HepG2 (cell line): ENCODE measurements around the gene NRL. TPM values are rescaled to one million over a fixed set of nuclear protein-coding genes. Genes with fewer than 3 reads are reported as not detected.

Source experiments
- ATAC-seq: fragments of 200-7000 bp; cut with Tn5 transposase; 3 replicates; pipeline ENCODE4 v1.9.1; 2020; ENCODE audit warnings: mild to moderate bottlenecking, moderate library complexity
- BruUV-seq: library from RNA; stranded (reverse); fragments of 400-500 nt; replicated peaks from 2 replicates; lab custom pipeline; 2021; lab: Mats Ljungman, UMichigan
- CTCF ChIA-PET: fragments of 300-600 bp; formaldehyde crosslinking; extraction: SDS; loops from one replicate; lab custom pipeline; 2021; ENCODE audit warnings: low total read pairs, inconsistent platforms, low intra/inter-chr PET ratio; lab: Yijun Ruan, JAX
- POLR2A ChIA-PET: fragments of 350-600 bp; sonication (Branson Sonifier 250); formaldehyde crosslinking; loops from one replicate; lab custom pipeline; 2020; ENCODE audit warnings: antibody characterized with exemption, inconsistent platforms; lab: Yijun Ruan, JAX
- DNase-seq: peaks from one replicate; pipeline ENCODE4 v3.0.0-alpha.2; 2015; ENCODE audit warnings: low spot score
- FAIRE-seq: peaks from 3 replicates; lab custom pipeline; 2011; peaks lifted over from hg19 to GRCh38; lab: Jason Lieb, UNC
- H2AFZ ChIP-seq: one replicate; pipeline ENCODE4 v1.6.1; 2011; ENCODE audit warnings: low read length, inconsistent platforms
- H3K27ac ChIP-seq: fragments of 300-600 bp; 3 replicates; pipeline ENCODE4 v1.8.0; 2011; ENCODE audit warnings: mixed run types, mild to moderate bottlenecking, mixed read lengths, low read length, inconsistent platforms; ENCODE audit not compliant: insufficient read depth; ENCODE audit errors: extremely low read length
- H3K27me3 ChIP-seq, 2 experiments: fragments of 200-600 bp in 1 of 2; 2 replicates in 1 of 2; 3 replicates in 1 of 2; pipeline versions ENCODE4 v1.6.0 to v1.8.0; 2011; ENCODE audit warnings: low read length in 2 of 2, mild to moderate bottlenecking in 2 of 2, moderate library complexity in 2 of 2, inconsistent platforms in 1 of 2; ENCODE audit not compliant: insufficient read depth in 2 of 2, control insufficient read depth in 1 of 2
- H3K36me3 ChIP-seq, 2 experiments: fragments of 200-600 bp in 1 of 2; replicated peaks in 1 of 2; 2 replicates in 1 of 2; 3 replicates in 1 of 2; pipeline versions ENCODE4 v1.5.1 to v1.8.0; 2011; ENCODE audit warnings: low read length in 2 of 2, inconsistent platforms in 1 of 2; ENCODE audit not compliant: insufficient read depth in 2 of 2, control insufficient read depth in 1 of 2
- H3K4me1 ChIP-seq: 2 replicates; pipeline ENCODE4 v1.5.1; 2012; ENCODE audit warnings: low read length, inconsistent platforms; ENCODE audit not compliant: insufficient read depth
- H3K4me2 ChIP-seq: 2 replicates; pipeline ENCODE4 v1.6.0; 2011; ENCODE audit warnings: low read depth, low read length, inconsistent platforms
- H3K4me3 ChIP-seq, 3 experiments: fragments of 200-600 bp in 1 of 3; sonication (generic), shearing (Covaris generic) in 1 of 3; replicated peaks in 1 of 3; 2 replicates each; pipeline ENCODE4 v1.5.1; 2011 to 2016; ENCODE audit warnings: low read length in 3 of 3, inconsistent platforms in 2 of 3, low read depth in 2 of 3, mild to moderate bottlenecking in 2 of 3, control low read depth in 1 of 3, mixed read lengths in 1 of 3; ENCODE audit not compliant: insufficient read depth in 1 of 3
- H3K79me2 ChIP-seq: one replicate; pipeline ENCODE4 v1.6.1; 2011; ENCODE audit warnings: low read length, inconsistent platforms; ENCODE audit not compliant: insufficient read depth
- H3K9ac ChIP-seq: 2 replicates; pipeline ENCODE4 v1.6.0; 2011; ENCODE audit warnings: mild to moderate bottlenecking, low read depth, low read length, inconsistent platforms; ENCODE audit not compliant: insufficient read depth
- H3K9me3 ChIP-seq: 2 replicates; pipeline ENCODE4 v1.5.1; 2012; ENCODE audit warnings: mild to moderate bottlenecking, low read length
- H4K20me1 ChIP-seq: 2 replicates; pipeline ENCODE4 v1.6.0; 2011; ENCODE audit warnings: inconsistent platforms, mild to moderate bottlenecking, low read length, moderate library complexity; ENCODE audit not compliant: insufficient read depth
- CEBPB ChIP-seq: IDR thresholded peaks from 2 replicates; pipeline ENCODE4 v1.6.1; 2011; ENCODE audit warnings: low read depth, low read length, improper control_type of control experiment, borderline replicate concordance
- ZKSCAN5 ChIP-seq: sonication (generic); formaldehyde crosslinking; IDR thresholded peaks from 2 replicates; pipeline ENCODE4 v1.5.1; 2020; ENCODE audit warnings: mild to moderate bottlenecking, missing genetic modification reagents
- ZKSCAN8 ChIP-seq: IDR thresholded peaks from 2 replicates; pipeline ENCODE4 v1.6.1; 2016; ENCODE audit warnings: borderline replicate concordance, missing genetic modification reagents, missing compliant biosample characterization
- ZNF761 ChIP-seq: sonication (generic); formaldehyde crosslinking; conservative IDR thresholded peaks from 2 replicates; pipeline ENCODE4 v1.4.0; 2020; ENCODE audit warnings: mild to moderate bottlenecking, missing genetic modification reagents
- ZNF883 ChIP-seq: sonication (generic); formaldehyde crosslinking; IDR thresholded peaks from 2 replicates; pipeline ENCODE4 v1.5.1; 2020; ENCODE audit warnings: mild to moderate bottlenecking, missing genetic modification reagents; ENCODE audit errors: not compliant biosample characterization
- WGBS: methylation state at CpG from one replicate; pipeline ENCODE4 v1.1.6; 2017; ENCODE audit warnings: low lambda C conversion rate; 5-methylcytosine and 5-hydroxymethylcytosine counted together
- in situ Hi-C: cut with HindIII; loops from 2 replicates; pipeline ENCODE4 v1.10.0; 2017; ENCODE audit warnings: low pct_unique_long_range_greater_than_20kb; ENCODE audit not compliant: extremely low pct_ligation_motif_present
- intact Hi-C: fragments of 100-400 bp; cut with micrococcal nuclease; formaldehyde crosslinking; loops from one replicate; pipeline ENCODE4 v1.10.0; 2022; ENCODE audit not compliant: unreplicated experiment
- polyA plus RNA-seq, 8 experiments: library from polyadenylated mRNA; depleted of rRNA in 3 of 8; stranded (reverse) in 7 of 8; unstranded in 1 of 8; fragments of >200 nt; fragmentation: Illumina TruSeq in 4 of 8; extraction: Trizol in 4 of 8; gene quantifications; 2 replicates each; pipeline versions ENCODE4 v1.2.1 to v1.2.3, GENCODE V29; 2011 to 2016; ENCODE audit warnings: low read depth in 4 of 8, missing spikeins in 1 of 8, mixed read lengths in 1 of 8; ENCODE audit not compliant: insufficient read depth in 1 of 8
- total RNA-seq, 5 experiments: library from RNA; depleted of rRNA; stranded (reverse); fragments of >200 nt; fragmentation: Illumina TruSeq; extraction: Trizol; gene quantifications; 2 replicates each; pipeline ENCODE4 v1.2.3, GENCODE V29; 2016; ENCODE audit warnings: low read depth in 1 of 5
- TF ChIP-seq, protein P1 (sequence below): sonication (generic); formaldehyde crosslinking; IDR thresholded peaks from 2 replicates; pipeline ENCODE4 v1.4.0; 2020; ENCODE audit warnings: mild to moderate bottlenecking, missing genetic modification reagents
- TF ChIP-seq, protein P2 (sequence below): sonication (generic); formaldehyde crosslinking; IDR thresholded peaks from 2 replicates; pipeline ENCODE4 v1.5.0; 2020; ENCODE audit warnings: mild to moderate bottlenecking, missing genetic modification reagents, borderline replicate concordance
- TF ChIP-seq, protein P3 (sequence below), 2 experiments: sonication (generic) in 1 of 2; formaldehyde crosslinking in 1 of 2; IDR thresholded peaks; 2 replicates each; pipeline versions ENCODE4 v1.5.1 to v1.6.1; 2011 to 2020; ENCODE audit warnings: borderline replicate concordance in 1 of 2, low read depth in 1 of 2, low read length in 1 of 2, mild to moderate bottlenecking in 1 of 2, missing genetic modification reagents in 1 of 2, moderate library complexity in 1 of 2

Gene NRL
- total and polyA plus RNA-seq, 2 of the 13 experiments (the other 11 are each of a cell fraction or from before 2014, with no cell fraction given), result 2.5 to 4.7 TPM

DNA sequence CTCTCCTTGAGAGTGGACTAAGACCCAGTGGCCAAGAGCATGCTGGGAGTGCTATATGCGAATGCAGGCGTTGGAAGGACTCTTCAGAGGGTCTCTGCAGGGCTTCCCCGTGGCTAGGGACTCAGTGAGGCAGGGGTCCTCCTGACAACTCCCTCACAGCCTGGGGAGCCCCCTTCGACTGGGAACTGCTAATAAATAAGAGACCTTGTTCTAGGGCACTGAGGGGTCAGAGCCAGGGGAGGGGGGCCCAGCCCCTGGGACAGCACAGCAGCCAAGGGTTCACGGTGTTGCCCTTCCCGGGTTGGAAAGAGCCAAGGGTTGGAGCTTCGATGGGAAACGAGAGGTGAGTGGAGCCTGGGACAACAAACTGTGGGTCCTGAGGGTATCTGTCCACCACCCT, 49.3 kb downstream of the NRL start:
- Histone ChIP-seq H4K20me1 (no peaks in the 10 kb centered on the region), H3K79me2 (no peaks in the 10 kb centered on the region), H3K27ac (no peak overlapping the region), H3K36me3 (no peaks in the 10 kb centered on the region), H3K4me3 (no peak overlapping the region), H3K27me3 (peaks cover 14 to 34% of the 10 kb centered on the region in 2 experiments; a peak in 3 of 5 replicates), H3K4me2 (no peak overlapping the region), H3K4me1 (peaks cover 53% of the 10 kb centered on the region), H2AFZ (no peak overlapping the region), H3K9me3 (no peaks in the 10 kb centered on the region)
- WGBS, result 21% methylated on average over 8 of the region's 8 CpGs
- BruUV-seq, result no TSS peak
- intact Hi-C loops, result no loop called here
- DNase-seq (no peak), FAIRE-seq (no peak), ATAC-seq (no peak)
- ChIA-PET POLR2A (interaction anchor here (2.4 to 4.7 kb wide), 2 partner anchors 7 to 29 kb away, joined by 14 to 62 read pairs; partner anchors contain the start of gene PCK2), CTCF (no interaction called here)
- TF ChIP-seq ZKSCAN8 (no peak), CEBPB (no peak), ZKSCAN5 (CRISPR knock-in tag) (0 out of 2 replicates have a peak, but pooled peaks have one; percentile 15)
- TF ChIP-seq, protein P1, sequence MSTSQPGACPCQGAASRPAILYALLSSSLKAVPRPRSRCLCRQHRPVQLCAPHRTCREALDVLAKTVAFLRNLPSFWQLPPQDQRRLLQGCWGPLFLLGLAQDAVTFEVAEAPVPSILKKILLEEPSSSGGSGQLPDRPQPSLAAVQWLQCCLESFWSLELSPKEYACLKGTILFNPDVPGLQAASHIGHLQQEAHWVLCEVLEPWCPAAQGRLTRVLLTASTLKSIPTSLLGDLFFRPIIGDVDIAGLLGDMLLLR, result 0 out of 2 replicates have a peak, but pooled peaks have one; percentile 21
- TF ChIP-seq, all 625 proteins: peak for 2
- in situ Hi-C loops, result no loop called here
- H3K9ac ChIP-seq, result no peak overlapping the region

DNA sequence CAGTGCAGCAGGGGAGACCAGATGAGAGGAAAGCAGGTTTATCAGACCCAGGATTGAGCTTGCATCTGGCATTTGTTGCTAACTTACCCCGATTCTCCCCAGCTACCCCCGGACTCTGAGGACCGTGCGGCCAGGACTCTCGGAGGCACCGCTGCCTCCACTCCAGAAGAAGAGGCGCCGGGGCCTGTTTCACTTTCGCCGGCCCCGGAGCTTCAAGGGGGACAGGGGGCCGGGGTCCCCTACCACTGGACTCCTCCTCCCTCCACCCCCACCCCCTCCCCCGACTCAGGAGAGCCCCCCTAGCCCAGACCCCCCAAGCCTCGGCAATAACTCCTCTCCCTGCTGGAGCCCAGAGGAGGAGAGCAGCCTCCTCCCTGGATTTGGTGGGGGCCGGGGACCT, 49.9 kb downstream of the NRL start:
- CTCF ChIA-PET, result no interaction called here
- TF ChIP-seq ZNF883 (CRISPR knock-in tag) (peak; percentile 31), ZNF761 (CRISPR knock-in tag) (no peak)
- TF ChIP-seq, protein P2, sequence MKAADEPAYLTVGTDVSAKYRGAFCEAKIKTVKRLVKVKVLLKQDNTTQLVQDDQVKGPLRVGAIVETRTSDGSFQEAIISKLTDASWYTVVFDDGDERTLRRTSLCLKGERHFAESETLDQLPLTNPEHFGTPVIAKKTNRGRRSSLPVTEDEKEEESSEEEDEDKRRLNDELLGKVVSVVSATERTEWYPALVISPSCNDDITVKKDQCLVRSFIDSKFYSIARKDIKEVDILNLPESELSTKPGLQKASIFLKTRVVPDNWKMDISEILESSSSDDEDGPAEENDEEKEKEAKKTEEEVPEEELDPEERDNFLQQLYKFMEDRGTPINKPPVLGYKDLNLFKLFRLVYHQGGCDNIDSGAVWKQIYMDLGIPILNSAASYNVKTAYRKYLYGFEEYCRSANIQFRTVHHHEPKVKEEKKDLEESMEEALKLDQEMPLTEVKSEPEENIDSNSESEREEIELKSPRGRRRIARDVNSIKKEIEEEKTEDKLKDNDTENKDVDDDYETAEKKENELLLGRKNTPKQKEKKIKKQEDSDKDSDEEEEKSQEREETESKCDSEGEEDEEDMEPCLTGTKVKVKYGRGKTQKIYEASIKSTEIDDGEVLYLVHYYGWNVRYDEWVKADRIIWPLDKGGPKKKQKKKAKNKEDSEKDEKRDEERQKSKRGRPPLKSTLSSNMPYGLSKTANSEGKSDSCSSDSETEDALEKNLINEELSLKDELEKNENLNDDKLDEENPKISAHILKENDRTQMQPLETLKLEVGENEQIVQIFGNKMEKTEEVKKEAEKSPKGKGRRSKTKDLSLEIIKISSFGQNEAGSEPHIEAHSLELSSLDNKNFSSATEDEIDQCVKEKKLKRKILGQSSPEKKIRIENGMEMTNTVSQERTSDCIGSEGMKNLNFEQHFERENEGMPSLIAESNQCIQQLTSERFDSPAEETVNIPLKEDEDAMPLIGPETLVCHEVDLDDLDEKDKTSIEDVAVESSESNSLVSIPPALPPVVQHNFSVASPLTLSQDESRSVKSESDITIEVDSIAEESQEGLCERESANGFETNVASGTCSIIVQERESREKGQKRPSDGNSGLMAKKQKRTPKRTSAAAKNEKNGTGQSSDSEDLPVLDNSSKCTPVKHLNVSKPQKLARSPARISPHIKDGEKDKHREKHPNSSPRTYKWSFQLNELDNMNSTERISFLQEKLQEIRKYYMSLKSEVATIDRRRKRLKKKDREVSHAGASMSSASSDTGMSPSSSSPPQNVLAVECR (CRISPR knock-in tag), result peak; percentile 32; the same call in 1 of the 2 replicates
- TF ChIP-seq, protein P3, sequence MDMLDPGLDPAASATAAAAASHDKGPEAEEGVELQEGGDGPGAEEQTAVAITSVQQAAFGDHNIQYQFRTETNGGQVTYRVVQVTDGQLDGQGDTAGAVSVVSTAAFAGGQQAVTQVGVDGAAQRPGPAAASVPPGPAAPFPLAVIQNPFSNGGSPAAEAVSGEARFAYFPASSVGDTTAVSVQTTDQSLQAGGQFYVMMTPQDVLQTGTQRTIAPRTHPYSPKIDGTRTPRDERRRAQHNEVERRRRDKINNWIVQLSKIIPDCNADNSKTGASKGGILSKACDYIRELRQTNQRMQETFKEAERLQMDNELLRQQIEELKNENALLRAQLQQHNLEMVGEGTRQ (IDR thresholded peaks at IDR 0.05; ENCODE audit: low read depth, low read length), result 0 out of 2 replicates have a peak, but pooled peaks have one; percentile 15
- TF ChIP-seq, protein P3 (CRISPR knock-in tag; IDR thresholded peaks at IDR 0.05; ENCODE audit: borderline replicate concordance), result no peak
- H3K4me3 ChIP-seq, result no peak overlapping the region
- WGBS, result 64% methylated on average over 15 of the region's 15 CpGs
- no peaks in the 10 kb centered on the region for H3K36me3 ChIP-seq
- H4K20me1 ChIP-seq, result no peaks in the 10 kb centered on the region
- POLR2A ChIA-PET, result interaction anchor here (1.2 to 9.6 kb wide), 2 partner anchors 28 to 50 kb away, joined by 3 to 226 read pairs; partner anchors contain the start of genes DCAF11, NRL and PCK2
- in situ Hi-C loops, result no loop called here
- no TSS peak for BruUV-seq
- intact Hi-C loops, result no loop called here
- H3K27ac ChIP-seq, result no peak overlapping the region
- peaks cover 55% of the 10 kb centered on the region for H3K4me1 ChIP-seq
- FAIRE-seq (no peak), DNase-seq (no peak), ATAC-seq (no peak)
- H3K4me2 ChIP-seq, result no peak overlapping the region
- H3K9ac ChIP-seq, result no peak overlapping the region
- peaks cover 13 to 28% of the 10 kb centered on the region in 2 experiments; a peak in 3 of 5 replicates for H3K27me3 ChIP-seq
- no peaks in the 10 kb centered on the region for H3K9me3 ChIP-seq
- H3K79me2 ChIP-seq, result no peaks in the 10 kb centered on the region
- H2AFZ ChIP-seq, result no peak overlapping the region
